ENCODE results near the gene PPP4R4.

Gene PPP4R4

DNA sequence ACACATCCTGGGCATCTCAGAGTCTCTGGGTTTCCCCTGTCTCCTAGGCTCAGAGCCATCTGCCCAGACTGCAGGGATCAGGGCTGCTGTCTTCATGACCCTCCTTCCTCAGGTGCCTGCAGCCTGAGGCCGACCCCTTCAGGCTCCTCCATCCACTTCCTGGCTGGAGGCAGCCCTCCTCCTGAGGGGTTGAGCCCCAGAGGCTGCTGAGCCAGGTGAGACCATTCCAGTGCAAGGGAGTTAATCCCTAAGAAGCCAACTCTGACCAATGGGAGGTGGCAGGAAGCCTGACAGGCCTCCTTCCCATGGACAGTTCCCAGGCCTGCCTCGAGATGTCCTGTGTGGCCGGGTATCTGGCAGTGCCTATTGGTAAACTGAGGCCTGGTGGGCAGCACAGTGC lies 8.4 kb upstream of the PPP4R4 start:
- Histone ChIP-seq H2AK5ac (ENCODE audit: low read depth, low read length) (peak overlapping the region; percentile 56), H3K79me1 (ENCODE audit: low read depth, low read length) (no peaks in the 10 kb centered on the region), H3K9ac (ENCODE audit: low read depth, low read length, poor library complexity) (no peak overlapping the region), H3K27ac (replicated peaks; ENCODE audit: low read length) (no peak overlapping the region), H3K36me3 (replicated peaks in 1 of 2; ENCODE audit: control insufficient read depth in 2 of 2, insufficient read depth in 2 of 2, low read length in 2 of 2) (no peaks in the 10 kb centered on the region), H2BK120ac (ENCODE audit: low read depth, low read length) (no peak overlapping the region), H3K9me3 (replicated peaks in 1 of 2; ENCODE audit: control insufficient read depth in 2 of 2, insufficient read depth in 1 of 2, low read depth in 1 of 2, low read length in 2 of 2) (peaks cover 0 to 5% of the 10 kb centered on the region in 2 donors), H2AFZ (ENCODE audit: low read length) (no peak overlapping the region), H3K23ac (ENCODE audit: low read depth, low read length, poor library complexity) (peak overlapping the region; percentile 23), H3K18ac (ENCODE audit: low read length) (peak overlapping the region; percentile 70), H3K14ac (ENCODE audit: low read length) (peak overlapping the region; percentile 60), H3K4me3 (ENCODE audit: low read length in 2 of 2) (no peak overlapping the region), H4K8ac (ENCODE audit: low read depth, low read length) (peak overlapping the region; percentile 19), H3K4ac (ENCODE audit: low read length) (no peak overlapping the region), H2BK15ac (ENCODE audit: low read length) (peak overlapping the region; percentile 7), H2BK12ac (ENCODE audit: low read length) (peak overlapping the region; percentile 14), H3K4me2 (ENCODE audit: insufficient read depth, low read length, poor library complexity, severe bottlenecking) (no peak overlapping the region), H3K27me3 (ENCODE audit: control insufficient read depth in 3 of 3, insufficient read depth in 3 of 3, low read depth in 1 of 3, low read length in 3 of 3) (peaks cover 0 to 43% (median 0%) of the 10 kb centered on the region in 3 experiments), H3K4me1 (ENCODE audit: control insufficient read depth in 2 of 2, insufficient read depth in 1 of 2, low read depth in 1 of 2, low read length in 2 of 2) (peaks cover 10 to 15% of the 10 kb centered on the region in 2 donors), H4K91ac (ENCODE audit: low read depth, low read length, poor library complexity) (no peak overlapping the region), H2BK5ac (ENCODE audit: low read length) (no peak overlapping the region)
- DNase-seq (ENCODE audit: low spot score), result no peak
- no CpG with 5 or more reads among the region's 3 CpGs for WGBS, 2 donors (ENCODE audit: extremely low coverage in 2 of 2, insufficient read length in 2 of 2, insufficient replicate concordance in 1 of 2)

GRCh38 chr14:94170136-94170535 lies 4.0 kb upstream of the PPP4R4 start:
- Histone ChIP-seq H3K36me3 (replicated peaks in 1 of 2; ENCODE audit: control insufficient read depth in 2 of 2, insufficient read depth in 2 of 2, low read length in 2 of 2) (no peaks in the 10 kb centered on the region), H3K18ac (ENCODE audit: low read length) (no peak overlapping the region), H4K91ac (ENCODE audit: low read depth, low read length, poor library complexity) (no peak overlapping the region), H3K14ac (ENCODE audit: low read length) (no peak overlapping the region), H2AK5ac (ENCODE audit: low read depth, low read length) (no peak overlapping the region), H3K27ac (replicated peaks; ENCODE audit: low read length) (no peak overlapping the region), H2BK12ac (ENCODE audit: low read length) (no peak overlapping the region), H2BK120ac (ENCODE audit: low read depth, low read length) (no peak overlapping the region), H3K4ac (ENCODE audit: low read length) (no peak overlapping the region), H4K8ac (ENCODE audit: low read depth, low read length) (no peak overlapping the region), H3K9ac (ENCODE audit: low read depth, low read length, poor library complexity) (no peak overlapping the region), H3K9me3 (replicated peaks in 1 of 2; ENCODE audit: control insufficient read depth in 2 of 2, insufficient read depth in 1 of 2, low read depth in 1 of 2, low read length in 2 of 2) (peaks cover 0 to 5% of the 10 kb centered on the region in 2 donors), H3K79me1 (ENCODE audit: low read depth, low read length) (peaks cover 3% of the 10 kb centered on the region), H2AFZ (ENCODE audit: low read length) (no peak overlapping the region), H3K23ac (ENCODE audit: low read depth, low read length, poor library complexity) (no peak overlapping the region), H3K4me3 (ENCODE audit: low read length in 2 of 2) (no peak overlapping the region), H3K4me2 (ENCODE audit: insufficient read depth, low read length, poor library complexity, severe bottlenecking) (no peak overlapping the region), H2BK5ac (ENCODE audit: low read length) (no peak overlapping the region), H3K27me3 (ENCODE audit: control insufficient read depth in 3 of 3, insufficient read depth in 3 of 3, low read depth in 1 of 3, low read length in 3 of 3) (peaks cover 0 to 47% (median 0%) of the 10 kb centered on the region in 3 experiments), H2BK15ac (ENCODE audit: low read length) (no peak overlapping the region), H3K4me1 (ENCODE audit: control insufficient read depth in 2 of 2, insufficient read depth in 1 of 2, low read depth in 1 of 2, low read length in 2 of 2) (peaks cover 2% of the 10 kb centered on the region in 2 donors)
- no CpG with 5 or more reads among the region's 6 CpGs for WGBS, 2 donors (ENCODE audit: extremely low coverage in 2 of 2, insufficient read length in 2 of 2, insufficient replicate concordance in 1 of 2)
- DNase-seq (ENCODE audit: low spot score), result no peak

- no peak overlapping the region for H4K8ac ChIP-seq (ENCODE audit: low read depth, low read length)
- no peak overlapping the region for H3K27ac ChIP-seq (replicated peaks; ENCODE audit: low read length)
- no peak overlapping the region for H2BK120ac ChIP-seq (ENCODE audit: low read depth, low read length)
- no peak overlapping the region for H4K91ac ChIP-seq (ENCODE audit: low read depth, low read length, poor library complexity)
- H2BK5ac ChIP-seq (ENCODE audit: low read length), result no peak overlapping the region
- no peak overlapping the region for H3K14ac ChIP-seq (ENCODE audit: low read length)
- H3K4me2 ChIP-seq (ENCODE audit: insufficient read depth, low read length, poor library complexity, severe bottlenecking), result no peak overlapping the region
- no peak overlapping the region for H3K23ac ChIP-seq (ENCODE audit: low read depth, low read length, poor library complexity)
- peaks cover 0 to 39% (median 0%) of the 10 kb centered on the region in 3 experiments for H3K27me3 ChIP-seq (ENCODE audit: control insufficient read depth in 3 of 3, insufficient read depth in 3 of 3, low read depth in 1 of 3, low read length in 3 of 3)
- no peak overlapping the region for H2AK5ac ChIP-seq (ENCODE audit: low read depth, low read length)
- H3K18ac ChIP-seq (ENCODE audit: low read length), result no peak overlapping the region
- no peak overlapping the region for H2AFZ ChIP-seq (ENCODE audit: low read length)
- H2BK15ac ChIP-seq (ENCODE audit: low read length), result no peak overlapping the region
- peaks cover 0 to 5% of the 10 kb centered on the region in 2 donors for H3K4me1 ChIP-seq (ENCODE audit: control insufficient read depth in 2 of 2, insufficient read depth in 1 of 2, low read depth in 1 of 2, low read length in 2 of 2)
- DNase-seq (ENCODE audit: low spot score), result no peak
- H2BK12ac ChIP-seq (ENCODE audit: low read length), result no peak overlapping the region
- H3K4ac ChIP-seq (ENCODE audit: low read length), result no peak overlapping the region
- H3K9ac ChIP-seq (ENCODE audit: low read depth, low read length, poor library complexity), result no peak overlapping the region
- peaks cover 0 to 5% of the 10 kb centered on the region in 2 donors for H3K9me3 ChIP-seq (replicated peaks in 1 of 2; ENCODE audit: control insufficient read depth in 2 of 2, insufficient read depth in 1 of 2, low read depth in 1 of 2, low read length in 2 of 2)
- H3K79me1 ChIP-seq (ENCODE audit: low read depth, low read length), result peaks cover 3% of the 10 kb centered on the region
- no peaks in the 10 kb centered on the region for H3K36me3 ChIP-seq (replicated peaks in 1 of 2; ENCODE audit: control insufficient read depth in 2 of 2, insufficient read depth in 2 of 2, low read length in 2 of 2)
- no CpG with 5 or more reads among the region's 3 CpGs for WGBS, 2 donors (ENCODE audit: extremely low coverage in 2 of 2, insufficient read length in 2 of 2, insufficient replicate concordance in 1 of 2)
- no peak overlapping the region for H3K4me3 ChIP-seq (ENCODE audit: low read length in 2 of 2)
These were observed 2.9 kb upstream of the PPP4R4 start for GRCh38 chr14:94171208-94171607.

- H3K18ac ChIP-seq (ENCODE audit: low read length), result no peak overlapping the region
- no peak overlapping the region for H2BK5ac ChIP-seq (ENCODE audit: low read length)
- H2BK12ac ChIP-seq (ENCODE audit: low read length), result no peak overlapping the region
- H4K8ac ChIP-seq (ENCODE audit: low read depth, low read length), result no peak overlapping the region
- no peak overlapping the region for H2BK15ac ChIP-seq (ENCODE audit: low read length)
- no peak overlapping the region for H3K4ac ChIP-seq (ENCODE audit: low read length)
- H3K79me1 ChIP-seq (ENCODE audit: low read depth, low read length), result peaks cover 3% of the 10 kb centered on the region
- no peak overlapping the region for H4K91ac ChIP-seq (ENCODE audit: low read depth, low read length, poor library complexity)
- H3K4me3 ChIP-seq (ENCODE audit: low read length in 2 of 2), result no peak overlapping the region
- H3K4me1 ChIP-seq (ENCODE audit: control insufficient read depth in 2 of 2, insufficient read depth in 1 of 2, low read depth in 1 of 2, low read length in 2 of 2), result peaks cover 0 to 5% of the 10 kb centered on the region in 2 donors
- no peak for DNase-seq (ENCODE audit: low spot score)
- H2AFZ ChIP-seq (ENCODE audit: low read length), result no peak overlapping the region
- H3K4me2 ChIP-seq (ENCODE audit: insufficient read depth, low read length, poor library complexity, severe bottlenecking), result no peak overlapping the region
- H3K36me3 ChIP-seq (replicated peaks in 1 of 2; ENCODE audit: control insufficient read depth in 2 of 2, insufficient read depth in 2 of 2, low read length in 2 of 2), result no peaks in the 10 kb centered on the region
- no peak overlapping the region for H3K23ac ChIP-seq (ENCODE audit: low read depth, low read length, poor library complexity)
- H3K14ac ChIP-seq (ENCODE audit: low read length), result no peak overlapping the region
- no CpG with 5 or more reads among the region's 5 CpGs for WGBS, 2 donors (ENCODE audit: extremely low coverage in 2 of 2, insufficient read length in 2 of 2, insufficient replicate concordance in 1 of 2)
- H3K27ac ChIP-seq (replicated peaks; ENCODE audit: low read length), result no peak overlapping the region
- no peak overlapping the region for H2AK5ac ChIP-seq (ENCODE audit: low read depth, low read length)
- H3K27me3 ChIP-seq (ENCODE audit: control insufficient read depth in 3 of 3, insufficient read depth in 3 of 3, low read depth in 1 of 3, low read length in 3 of 3), result peaks cover 0 to 25% (median 0%) of the 10 kb centered on the region in 3 experiments
- no peak overlapping the region for H2BK120ac ChIP-seq (ENCODE audit: low read depth, low read length)
- H3K9me3 ChIP-seq (replicated peaks in 1 of 2; ENCODE audit: control insufficient read depth in 2 of 2, insufficient read depth in 1 of 2, low read depth in 1 of 2, low read length in 2 of 2), result peaks cover 0 to 5% of the 10 kb centered on the region in 2 donors
- H3K9ac ChIP-seq (ENCODE audit: low read depth, low read length, poor library complexity), result no peak overlapping the region
These were observed 1.6 kb upstream of the PPP4R4 start for GRCh38 chr14:94172545-94172944.

All from neuronal stem cell (in vitro differentiated cells).